ENCODE results near the gene NAPSA.

DNA sequence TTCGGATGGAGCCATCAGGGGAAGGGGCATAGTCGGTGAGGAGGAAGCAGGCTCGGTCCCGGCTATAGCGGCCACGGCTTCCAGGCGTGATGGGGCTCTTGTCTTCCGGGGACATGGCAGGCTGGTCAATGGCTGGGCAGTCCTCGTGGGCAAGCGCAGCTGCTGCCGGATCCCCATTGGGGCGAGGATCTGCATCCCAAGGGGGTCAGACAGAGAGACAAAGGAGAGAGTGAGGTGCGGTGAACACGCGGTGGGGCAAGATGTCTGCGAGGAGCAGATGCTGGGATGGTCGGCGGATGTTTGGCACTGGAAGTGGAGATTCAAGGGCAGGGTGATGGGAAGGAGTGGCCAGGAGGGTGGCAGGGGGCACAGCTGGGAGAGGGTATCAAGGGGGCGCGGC is 44.8 kb downstream of the NAPSA start:
- no peak for TF ChIP-seq SP1 (IDR thresholded peaks at IDR 0.05)
- no peak for TF ChIP-seq ZNF384 (IDR thresholded peaks at IDR 0.05)
- TF ChIP-seq FOXM1 (IDR thresholded peaks at IDR 0.05; ENCODE audit: borderline replicate concordance): no peak
- TF ChIP-seq CTBP1 (IDR thresholded peaks at IDR 0.05; ENCODE audit: borderline replicate concordance): no peak
- TF ChIP-seq BHLHE40 (IDR thresholded peaks at IDR 0.05; ENCODE audit: borderline replicate concordance): no peak
- no peak for TF ChIP-seq ELF4 (IDR thresholded peaks at IDR 0.05)
- TF ChIP-seq TARDBP (IDR thresholded peaks at IDR 0.05): no peak

Data from HEK293T (cell line).